Spleen (tissue), 7 donors: Measurements from ENCODE around the gene RBM4.

Experiments
- CTCF ChIP-seq, 11 experiments: fragments of 200-600 bp in 7 of 11; fragments of 450-650 bp in 4 of 11; sonication (generic) in 4 of 11; IDR thresholded peaks in 8 of 11; conservative IDR thresholded peaks in 3 of 11; 1 replicate in 7 of 11; 2 replicates in 4 of 11; pipeline versions ENCODE4 v1.4.0 to v1.8.0; 2016 to 2021; ENCODE audit warnings: antibody characterized with exemption in 11 of 11, inconsistent platforms in 4 of 11, mild to moderate bottlenecking in 1 of 11
- POLR2A ChIP-seq, 3 donors: fragments of 450-650 bp; IDR thresholded peaks; one replicate each; pipeline ENCODE4 v1.5.1; 2017; ENCODE audit warnings: antibody characterized with exemption in 3 of 3, mild to moderate bottlenecking in 1 of 3
- POLR2AphosphoS5 ChIP-seq, 3 donors: sonication (generic); formaldehyde crosslinking; IDR thresholded peaks; one replicate each; pipeline ENCODE4 v1.5.1; 2017; ENCODE audit warnings: antibody characterized with exemption in 3 of 3
- donor health status: DM: no; HTN: no; CAD: no; lungs with moderate emphysema.
- donor health status: DM: no; HTN: no; CAD: no.
- donor health status: DM: no; HTN: no; CAD: no.

- TF ChIP-seq CTCF (IDR thresholded peaks at IDR 0.05 in 8 of 11, conservative IDR thresholded peaks at IDR 0.05 in 3 of 11) (peak; percentile 84 to 97 (median 94)), POLR2AphosphoS5 (IDR thresholded peaks at IDR 0.05) (peak in 2 of 3 donors; percentile 62 to 63), POLR2A (IDR thresholded peaks at IDR 0.05) (no peak)
Observed at GRCh38 chr11:66694732-66695207, 56.3 kb downstream of the RBM4 start.
